HG03439 (cell line): ENCODE measurements around the gene SPATA19.
"Not testable (repeated sequence)": the region's sequence is repeated elsewhere in the genome, so short reads cannot be mapped to it uniquely, and the experiment has no call there.

Experiments
- ATAC-seq: cut with Tn5 transposase; IDR thresholded peaks from one replicate; pipeline ENCODE4 v1.9.1; 2021; ENCODE audit warnings: mild to moderate bottlenecking, moderate library complexity; ENCODE audit not compliant: unreplicated experiment

Gene SPATA19

GRCh38 chr11:133845413-133845812 is at the start of gene SPATA19:
Gene SPATA19, minus strand, starts transcription at chr11:133845513. Its CDS starts 67 bp downstream, at chr11:133845446.
- ATAC-seq = no peak

GRCh38 chr11:133895061-133895479 is 49.8 kb upstream of the SPATA19 start:
- ATAC-seq = no peak

DNA sequence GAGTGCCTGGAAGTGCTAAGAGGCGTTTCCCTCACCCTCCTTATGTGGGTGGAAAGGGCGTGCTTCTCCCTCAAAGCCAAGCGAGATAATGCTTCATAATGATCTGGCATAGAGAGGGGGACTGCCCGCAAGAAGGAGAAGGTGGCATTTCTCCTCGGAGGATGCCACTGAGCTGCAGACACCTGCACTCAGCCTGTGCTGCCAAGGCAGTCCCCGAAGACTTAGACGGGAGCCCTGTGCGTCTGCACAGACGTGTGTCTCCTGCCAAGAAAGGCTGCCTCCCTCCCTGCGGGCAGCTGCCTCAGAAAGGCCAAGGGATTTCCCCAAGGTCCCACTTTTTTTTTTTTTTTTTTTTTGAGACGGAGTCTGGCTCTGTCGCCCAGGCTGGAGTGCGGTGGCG is 48.1 kb upstream of the SPATA19 start:
- ATAC-seq = no peak

DNA sequence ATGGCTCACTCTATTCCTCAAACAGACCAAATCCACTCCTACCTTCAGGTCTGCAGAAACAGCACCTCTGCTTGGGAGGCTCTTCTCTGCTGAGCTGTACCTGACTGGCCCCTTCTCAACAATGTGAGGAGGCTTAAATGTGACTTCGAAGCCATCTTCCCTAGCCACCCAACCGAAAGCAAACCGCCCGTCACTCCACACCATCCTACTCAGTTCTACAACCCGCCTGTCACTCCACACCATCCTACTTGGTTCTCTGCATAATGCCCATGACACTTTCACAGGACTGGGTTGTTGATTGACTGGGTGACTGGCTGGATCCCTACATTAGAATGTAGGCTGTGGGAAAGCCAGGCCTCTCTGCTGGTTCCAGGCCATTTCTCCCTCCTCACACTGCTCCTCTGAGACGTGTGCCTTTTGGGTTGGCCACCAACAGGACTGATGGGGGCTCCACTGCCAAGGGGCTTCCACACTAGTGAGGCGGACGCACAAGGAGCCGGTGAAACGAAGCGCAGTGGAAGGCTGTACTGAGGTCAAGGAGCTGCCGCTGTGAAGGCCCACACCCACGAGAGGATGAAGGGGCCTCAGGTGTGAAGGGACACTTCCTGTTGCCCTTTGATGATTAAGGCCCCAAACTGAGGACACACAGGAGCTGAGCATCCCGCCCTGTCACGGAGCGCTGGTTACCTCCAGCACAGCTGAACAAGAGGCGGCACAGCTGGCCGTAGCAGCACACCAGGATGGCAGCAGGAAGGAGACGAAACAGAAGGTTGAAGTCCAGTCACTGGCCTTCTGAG is 47.5 kb upstream of the SPATA19 start:
- ATAC-seq = no peak

- ATAC-seq = no peak
These were observed 46.8 kb upstream of the SPATA19 start for GRCh38 chr11:133892126-133892525.

GRCh38 chr11:133889893-133890292 is 44.6 kb upstream of the SPATA19 start:
- ATAC-seq = no peak

DNA sequence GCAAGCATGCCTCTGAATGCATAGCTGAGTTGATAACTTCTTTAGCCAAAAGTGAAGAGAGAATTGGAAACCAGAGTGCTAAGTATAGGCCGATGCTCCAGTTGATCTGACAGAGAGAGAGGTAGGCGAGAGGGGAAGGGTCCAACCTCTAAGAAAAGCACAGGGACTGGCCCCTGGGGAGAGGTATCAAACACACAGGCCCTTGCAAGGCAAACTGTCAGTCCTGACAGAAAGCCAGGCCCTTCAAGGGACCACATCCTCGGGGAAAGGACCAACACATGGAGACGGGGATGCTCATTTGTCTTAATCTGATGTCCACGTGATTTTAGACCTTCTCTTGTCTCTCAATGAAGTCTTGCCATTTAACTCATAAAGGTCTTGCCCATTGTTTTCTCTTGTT is 43.9 kb upstream of the SPATA19 start:
- no peak for ATAC-seq

DNA sequence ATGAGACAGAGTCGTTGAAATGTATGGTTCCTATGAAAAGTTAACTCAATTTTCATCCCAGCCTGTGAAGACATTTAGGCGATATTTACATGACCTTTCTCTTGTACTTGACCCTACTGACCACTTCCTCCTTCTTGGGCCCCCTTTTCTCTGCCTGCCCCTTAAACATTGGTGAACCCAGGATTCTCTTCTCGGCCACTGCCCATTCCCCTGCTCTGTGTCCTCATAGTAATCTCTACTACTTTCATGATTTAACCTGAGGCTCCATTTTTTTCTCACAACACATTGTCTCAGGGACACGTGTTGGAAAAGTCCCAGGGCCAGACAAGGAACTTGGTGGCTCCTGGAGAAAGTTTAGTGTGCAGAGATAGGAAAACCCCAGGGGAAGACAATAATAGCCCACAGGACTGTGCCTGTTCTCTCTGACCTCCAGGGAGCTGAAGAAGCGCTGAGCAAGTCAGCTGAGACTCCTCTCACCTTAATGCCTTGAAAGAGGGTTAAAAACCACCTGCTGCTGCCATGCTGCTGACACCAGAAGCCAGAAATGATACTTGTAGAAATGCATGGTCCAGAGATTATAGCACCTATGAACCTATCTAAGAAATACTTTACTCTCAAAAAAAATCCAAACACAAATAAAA is 42.5 kb upstream of the SPATA19 start:
- no peak for ATAC-seq

GRCh38 chr11:133886029-133886428 is 40.7 kb upstream of the SPATA19 start:
- ATAC-seq = no peak

- ATAC-seq = no peak
These were observed 26.8 kb upstream of the SPATA19 start for GRCh38 chr11:133872160-133872559.

GRCh38 chr11:133867456-133867855 is 22.1 kb upstream of the SPATA19 start:
- ATAC-seq = no peak

DNA sequence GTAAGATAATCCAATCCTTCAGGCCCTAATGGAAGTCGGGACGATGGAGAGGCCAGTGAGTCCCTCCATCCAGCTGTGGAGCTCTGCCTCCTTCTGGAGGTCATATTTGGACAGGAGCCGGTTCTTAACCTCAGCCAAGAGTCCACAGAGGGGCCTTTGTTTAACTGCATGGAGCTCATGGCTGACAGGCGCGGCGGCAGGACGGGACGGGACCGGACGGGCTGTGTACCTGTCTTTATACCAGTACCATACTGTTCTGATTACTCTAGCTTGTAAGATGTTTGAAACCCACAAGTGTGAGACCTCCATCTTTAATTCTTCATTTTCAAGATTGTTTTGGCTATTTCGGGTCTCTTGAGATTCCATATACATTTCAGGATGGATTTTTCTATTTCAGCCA is 20.2 kb upstream of the SPATA19 start:
- ATAC-seq = no peak

DNA sequence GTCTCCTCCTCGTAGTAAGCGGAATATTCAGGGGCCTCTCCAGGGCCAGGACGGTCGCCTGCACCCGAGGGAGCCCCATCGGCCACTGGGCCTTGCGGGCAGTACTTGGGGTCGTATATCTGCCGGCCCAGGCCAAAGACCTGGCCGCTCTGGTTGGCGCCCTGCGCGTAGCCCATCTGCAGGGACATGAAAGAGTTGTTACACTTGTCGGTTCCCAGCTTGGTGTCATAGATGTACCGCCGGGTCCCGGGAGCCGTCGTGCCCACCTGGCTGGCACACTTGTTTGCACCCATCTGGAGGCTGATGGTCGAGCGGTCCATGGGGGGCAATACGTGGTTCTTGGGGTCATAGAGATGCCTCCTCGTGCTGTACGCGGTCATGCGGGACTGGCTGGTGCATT is 19.4 kb upstream of the SPATA19 start:
- no peak for ATAC-seq

DNA sequence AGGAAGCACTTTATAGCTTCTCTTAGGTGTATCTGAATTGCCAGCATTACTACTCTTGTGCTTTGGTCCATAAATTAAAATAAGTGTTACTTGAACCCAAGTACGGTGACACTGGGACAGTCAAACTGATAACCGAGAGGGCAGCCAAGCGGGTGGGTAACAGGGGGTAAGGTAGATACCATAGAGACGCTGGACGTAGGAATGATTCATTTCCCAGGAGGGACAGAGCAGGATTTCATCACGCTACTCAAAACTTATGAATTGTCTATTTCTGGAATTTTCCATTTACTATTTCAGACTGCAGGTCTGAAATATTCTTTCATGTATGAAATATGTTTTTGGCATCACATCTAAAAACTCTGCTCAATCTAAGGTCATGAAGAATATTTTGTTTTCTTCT is 14.8 kb upstream of the SPATA19 start:
- no peak for ATAC-seq

DNA sequence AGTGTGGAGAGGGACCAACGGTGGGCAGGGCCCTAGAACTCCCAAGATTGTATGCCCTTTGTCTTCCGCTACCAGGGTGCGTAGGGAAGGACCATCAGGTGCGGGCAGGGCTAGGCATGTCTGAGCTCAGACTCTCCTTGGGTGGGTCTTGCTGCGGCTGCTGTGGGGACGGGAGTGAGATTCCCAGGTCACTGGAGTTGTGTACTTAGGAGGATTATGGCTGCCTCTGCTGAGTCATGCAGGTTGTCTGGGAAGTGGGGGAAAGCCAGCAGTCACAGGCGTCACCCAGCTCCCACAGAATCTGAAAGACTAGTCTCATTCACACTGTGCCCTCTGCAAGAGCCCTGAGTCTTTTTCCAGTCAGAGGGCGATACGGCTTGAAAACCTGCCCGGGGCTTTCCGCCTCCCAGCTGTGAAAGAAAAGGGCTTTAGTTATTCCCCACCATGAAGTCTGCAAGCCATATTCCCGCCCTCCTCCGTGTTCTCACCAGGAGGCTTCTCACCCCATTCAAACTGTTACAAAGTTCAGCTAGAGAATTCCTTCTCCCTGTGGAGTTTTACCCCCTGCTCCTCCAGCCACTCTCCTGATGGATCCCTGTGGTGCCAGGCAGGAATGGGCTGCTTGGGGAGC is 9.1 kb upstream of the SPATA19 start:
- not testable (repeated sequence) for ATAC-seq

GRCh38 chr11:133844217-133844616 is 1.1 kb downstream of the SPATA19 start:
- no peak for ATAC-seq

- no peak for ATAC-seq
These were observed 1.8 kb downstream of the SPATA19 start for GRCh38 chr11:133843454-133843987.

DNA sequence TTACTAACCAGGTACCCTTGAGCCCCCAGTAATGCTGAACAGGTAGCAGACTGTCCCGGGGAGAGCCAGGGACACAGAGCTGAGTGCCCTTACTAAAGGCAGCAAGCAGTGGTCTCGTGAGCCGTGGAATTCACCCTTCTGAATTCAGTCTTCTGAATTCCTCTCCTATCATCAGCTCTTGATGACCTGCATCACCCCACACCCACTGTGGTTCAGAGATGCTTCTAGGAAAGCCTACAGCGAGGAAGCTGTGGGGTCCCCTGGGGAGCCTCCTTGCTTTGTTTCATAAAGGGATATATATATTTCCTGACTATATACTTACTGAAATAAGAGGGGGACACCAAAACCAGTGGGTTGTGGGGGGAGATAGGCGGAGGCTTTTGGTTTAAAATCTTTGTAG is 2.6 kb downstream of the SPATA19 start:
- no peak for ATAC-seq

GRCh38 chr11:133842053-133842452 is 3.3 kb downstream of the SPATA19 start:
- ATAC-seq = no peak

DNA sequence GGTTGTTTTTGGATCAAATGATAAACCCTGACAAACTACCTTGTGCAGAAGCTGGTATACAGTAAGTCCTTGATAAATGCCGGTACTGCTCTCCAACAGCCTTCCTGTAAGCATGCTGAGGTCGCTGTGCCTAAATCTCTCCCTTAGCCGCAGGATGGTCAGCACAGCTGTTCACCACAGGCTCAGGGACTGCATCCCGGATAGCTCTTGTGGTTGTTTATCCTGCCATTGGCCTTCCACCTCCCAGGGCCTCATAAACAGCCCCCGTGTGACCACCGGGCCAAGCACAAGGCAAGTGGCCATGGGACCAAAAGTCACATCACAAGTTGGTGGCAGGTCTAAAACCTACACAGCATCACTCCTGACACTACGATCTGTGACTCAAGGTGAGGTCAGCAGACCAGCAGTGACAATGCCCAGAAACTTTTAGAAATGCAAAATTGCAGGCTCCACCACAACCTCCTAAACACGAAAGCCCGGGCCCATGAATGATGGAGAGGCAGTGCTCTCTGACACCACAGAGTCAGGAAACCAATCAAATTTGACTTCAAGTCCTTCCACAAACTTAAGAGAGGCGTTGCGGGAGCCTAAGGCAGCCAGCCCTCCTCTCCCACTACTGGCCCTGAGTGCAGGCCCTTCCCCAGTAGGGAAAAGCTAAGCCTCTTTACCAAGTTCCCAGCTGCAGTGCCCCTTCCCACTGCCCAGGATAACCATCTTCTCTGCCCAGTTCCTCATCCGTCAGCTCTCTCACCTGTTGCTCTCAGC is 3.9 kb downstream of the SPATA19 start:
- no peak for ATAC-seq

GRCh38 chr11:133840479-133840941 is 4.8 kb downstream of the SPATA19 start:
- no peak for ATAC-seq
